Activated CD8-positive, alpha-beta T cell treated with anti-CD3 and anti-CD28 coated beads for 36 hours (primary cell): ENCODE measurements around the gene PCAT7. TPM values are rescaled to one million over a fixed set of nuclear protein-coding genes. Genes with fewer than 3 reads are reported as not detected.

Source experiments
- ATAC-seq: fragments of 200-7000 bp; cut with Tn5 transposase; one replicate; pipeline ENCODE4 v1.10.0; 2021; ENCODE audit warnings: mild to moderate bottlenecking, moderate library complexity
- CTCF ChIA-PET: fragments of 350-600 bp; sonication (Branson Sonifier 250); formaldehyde crosslinking; loops from one replicate; lab custom pipeline; 2021; ENCODE audit warnings: antibody characterized with exemption; lab: Charles Lee
- POLR2A ChIA-PET: fragments of 350-600 bp; sonication (Branson Sonifier 250); formaldehyde crosslinking; loops from one replicate; lab custom pipeline; 2021; ENCODE audit warnings: antibody characterized with exemption; lab: Charles Lee
- DNase-seq: peaks from one replicate; pipeline ENCODE4 v3.0.0-alpha.2; 2020
- H3K27ac Mint-ChIP-seq: one replicate; pipeline ENCODE4 v1.8.0; 2021; ENCODE audit warnings: mild to moderate bottlenecking, mixed read lengths
- H3K27me3 Mint-ChIP-seq: one replicate; pipeline ENCODE4 v1.8.0; 2021; ENCODE audit warnings: mixed read lengths
- H3K36me3 Mint-ChIP-seq: one replicate; pipeline ENCODE4 v1.8.0; 2021; ENCODE audit warnings: low read depth, mixed read lengths
- H3K4me1 Mint-ChIP-seq: one replicate; pipeline ENCODE4 v1.8.0; 2021; ENCODE audit warnings: low read depth, mixed read lengths
- H3K4me3 Mint-ChIP-seq: one replicate; pipeline ENCODE4 v1.8.0; 2021; ENCODE audit warnings: mild to moderate bottlenecking, moderate library complexity, mixed read lengths
- H3K9me3 Mint-ChIP-seq: one replicate; pipeline ENCODE4 v1.8.0; 2021; ENCODE audit warnings: mixed read lengths
- intact Hi-C: fragments of 100-400 bp; cut with micrococcal nuclease; formaldehyde crosslinking; loops from one replicate; pipeline ENCODE4 v1.10.0; 2022
- total RNA-seq, 2 experiments: library from RNA; stranded (reverse); gene quantifications; one replicate each; pipeline ENCODE4 v1.2.3, GENCODE V29; 2021
- TF ChIP-seq, protein P1 (sequence below): fragments of 200-600 bp; IDR thresholded peaks from one replicate; pipeline ENCODE4 v1.8.0; 2022; ENCODE audit warnings: antibody characterized with exemption, mild to moderate bottlenecking

Gene PCAT7
- total RNA-seq, 2 experiments from 2014 or later, result not detected

DNA sequence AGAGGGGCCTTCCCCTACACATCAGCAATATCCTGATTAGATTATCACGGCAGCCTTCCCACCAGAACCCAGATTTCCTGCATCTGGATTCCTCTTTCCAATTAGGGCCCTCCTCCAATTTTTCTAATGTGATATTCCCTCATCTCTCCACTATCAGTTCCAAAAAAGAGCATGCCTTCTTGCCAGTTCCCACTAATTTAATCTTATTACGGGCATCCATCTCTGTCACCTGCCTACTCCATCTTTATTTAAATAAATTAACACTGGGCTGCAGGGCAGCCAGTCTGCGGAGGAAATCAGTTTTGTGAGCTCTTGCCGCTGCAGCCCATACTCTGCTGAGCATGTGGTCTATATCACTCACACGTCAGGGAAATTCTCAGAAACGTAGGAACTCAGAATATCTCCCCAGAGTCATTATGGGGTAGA lies 55.3 kb downstream of the PCAT7 start:
- Mint-ChIP-seq H3K9me3 (no peaks in the 10 kb centered on the region), H3K4me1 (peaks cover 8% of the 10 kb centered on the region), H3K36me3 (no peaks in the 10 kb centered on the region), H3K4me3 (no peak overlapping the region), H3K27ac (no peak overlapping the region), H3K27me3 (peaks cover 7% of the 10 kb centered on the region)
- TF ChIP-seq, protein P1, sequence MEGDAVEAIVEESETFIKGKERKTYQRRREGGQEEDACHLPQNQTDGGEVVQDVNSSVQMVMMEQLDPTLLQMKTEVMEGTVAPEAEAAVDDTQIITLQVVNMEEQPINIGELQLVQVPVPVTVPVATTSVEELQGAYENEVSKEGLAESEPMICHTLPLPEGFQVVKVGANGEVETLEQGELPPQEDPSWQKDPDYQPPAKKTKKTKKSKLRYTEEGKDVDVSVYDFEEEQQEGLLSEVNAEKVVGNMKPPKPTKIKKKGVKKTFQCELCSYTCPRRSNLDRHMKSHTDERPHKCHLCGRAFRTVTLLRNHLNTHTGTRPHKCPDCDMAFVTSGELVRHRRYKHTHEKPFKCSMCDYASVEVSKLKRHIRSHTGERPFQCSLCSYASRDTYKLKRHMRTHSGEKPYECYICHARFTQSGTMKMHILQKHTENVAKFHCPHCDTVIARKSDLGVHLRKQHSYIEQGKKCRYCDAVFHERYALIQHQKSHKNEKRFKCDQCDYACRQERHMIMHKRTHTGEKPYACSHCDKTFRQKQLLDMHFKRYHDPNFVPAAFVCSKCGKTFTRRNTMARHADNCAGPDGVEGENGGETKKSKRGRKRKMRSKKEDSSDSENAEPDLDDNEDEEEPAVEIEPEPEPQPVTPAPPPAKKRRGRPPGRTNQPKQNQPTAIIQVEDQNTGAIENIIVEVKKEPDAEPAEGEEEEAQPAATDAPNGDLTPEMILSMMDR, result no peak
- CTCF ChIA-PET, result no interaction called here
- intact Hi-C loops, result no loop called here
- ATAC-seq (no peak), DNase-seq (no peak)
- POLR2A ChIA-PET, result interaction anchor here (0.9 kb wide), 1 partner anchor 24 kb away, joined by 3 read pairs; no protein-coding TSS in a partner anchor

DNA sequence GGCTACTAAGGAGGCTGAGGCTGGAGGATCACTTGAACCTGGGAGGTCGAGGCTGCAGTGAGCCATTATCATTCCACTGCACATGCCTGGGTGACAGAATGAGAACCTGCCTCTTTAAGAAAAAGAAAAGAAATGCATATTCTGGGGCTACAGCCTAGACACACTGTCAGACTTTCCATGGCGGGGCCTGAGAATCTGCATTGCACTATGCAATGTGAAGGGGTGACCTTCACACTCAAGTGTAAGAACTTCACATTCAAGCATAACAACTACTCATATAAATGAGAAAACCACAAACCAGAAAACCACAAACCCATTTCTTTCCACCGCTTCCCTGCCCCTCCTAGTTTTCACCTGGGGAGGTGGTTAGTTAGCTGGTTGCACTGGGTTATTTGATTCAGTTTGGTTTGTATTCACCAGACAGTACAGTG lies 56.8 kb downstream of the PCAT7 start:
- intact Hi-C loops, result no loop called here
- peaks cover 8% of the 10 kb centered on the region for H3K4me1 Mint-ChIP-seq

DNA sequence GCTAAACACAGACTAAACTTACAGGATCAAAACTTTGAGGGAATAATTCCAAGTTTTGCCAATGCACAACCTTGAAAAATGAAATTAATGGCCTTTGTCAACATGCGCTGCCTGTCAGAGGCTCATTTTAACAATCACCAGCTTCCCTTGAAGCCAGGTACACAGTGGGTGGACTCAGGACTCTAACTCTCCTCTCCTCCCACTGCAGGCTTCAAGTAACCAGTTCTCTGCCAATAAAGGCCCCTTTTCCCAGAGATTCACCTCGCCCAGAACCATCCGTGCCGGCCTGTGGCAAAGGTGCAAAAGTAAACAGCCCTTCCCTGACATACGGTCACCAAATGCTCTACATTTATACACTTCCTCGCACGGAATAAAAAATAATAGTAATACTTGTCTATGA lies 57.2 kb downstream of the PCAT7 start:
- H3K4me1 Mint-ChIP-seq, result peaks cover 8% of the 10 kb centered on the region
- no peak overlapping the region for H3K4me3 Mint-ChIP-seq
- TF ChIP-seq, protein P1, result no peak
- ChIA-PET CTCF (interaction anchor here (0.7 to 1.0 kb wide), 2 partner anchors 11 kb away, joined by 3 to 4 read pairs; no protein-coding TSS in a partner anchor), POLR2A (no interaction called here)
- H3K27ac Mint-ChIP-seq, result no peak overlapping the region
- peaks cover 7% of the 10 kb centered on the region for H3K27me3 Mint-ChIP-seq
- H3K36me3 Mint-ChIP-seq, result no peaks in the 10 kb centered on the region
- ATAC-seq, result peak; percentile 14
- peak; percentile 2 for DNase-seq
- intact Hi-C loops, result no loop called here
- no peaks in the 10 kb centered on the region for H3K9me3 Mint-ChIP-seq

More for the DNA sequence above, 56.8 kb downstream of the PCAT7 start:
- H3K4me3 Mint-ChIP-seq, result peak overlapping the region; percentile 14
- CTCF ChIA-PET, result interaction anchor here (0.7 kb wide), 1 partner anchor 11 kb away, joined by 4 read pairs; no protein-coding TSS in a partner anchor
- no peaks in the 10 kb centered on the region for H3K36me3 Mint-ChIP-seq
- POLR2A ChIA-PET, result no interaction called here
- no peaks in the 10 kb centered on the region for H3K9me3 Mint-ChIP-seq
- peak; percentile 90 for DNase-seq
- no peak overlapping the region for H3K27ac Mint-ChIP-seq
- peak; percentile 90 for ATAC-seq
- peaks cover 7% of the 10 kb centered on the region for H3K27me3 Mint-ChIP-seq
- TF ChIP-seq, protein P1, result no peak

DNA sequence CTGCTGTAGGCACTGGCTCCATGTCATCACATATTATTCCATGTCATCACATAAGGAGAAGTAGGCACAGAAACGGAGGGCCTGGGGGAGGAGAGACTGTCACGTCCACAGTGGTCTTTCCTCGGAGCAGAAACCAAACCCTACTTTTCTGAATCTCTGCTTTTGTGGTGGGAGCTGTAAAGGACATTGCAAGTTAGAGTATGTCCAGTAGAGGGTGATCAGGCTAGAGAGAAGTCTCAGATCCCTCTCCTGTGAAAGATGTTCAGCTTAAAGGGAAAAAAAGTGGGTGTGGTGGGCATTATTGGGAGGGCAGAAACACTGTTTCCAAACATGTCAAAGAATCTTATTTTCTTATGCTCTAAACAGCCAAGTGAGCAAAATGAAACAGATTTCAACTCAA lies 58.1 kb downstream of the PCAT7 start:
- Mint-ChIP-seq H3K9me3 (no peaks in the 10 kb centered on the region), H3K27me3 (peaks cover 7% of the 10 kb centered on the region), H3K4me3 (no peak overlapping the region), H3K36me3 (no peaks in the 10 kb centered on the region), H3K27ac (no peak overlapping the region), H3K4me1 (peaks cover 8% of the 10 kb centered on the region)
- ATAC-seq (no peak), DNase-seq (no peak)
- ChIA-PET CTCF (interaction anchor here (0.6 to 1.0 kb wide), 3 partner anchors 10 to 567 kb away, joined by 3 read pairs; no protein-coding TSS in a partner anchor), POLR2A (interaction anchor here (1.0 kb wide), 1 partner anchor 13 kb away, joined by 3 read pairs; no protein-coding TSS in a partner anchor)
- intact Hi-C loops, result no loop called here
- TF ChIP-seq, protein P1, result no peak

DNA sequence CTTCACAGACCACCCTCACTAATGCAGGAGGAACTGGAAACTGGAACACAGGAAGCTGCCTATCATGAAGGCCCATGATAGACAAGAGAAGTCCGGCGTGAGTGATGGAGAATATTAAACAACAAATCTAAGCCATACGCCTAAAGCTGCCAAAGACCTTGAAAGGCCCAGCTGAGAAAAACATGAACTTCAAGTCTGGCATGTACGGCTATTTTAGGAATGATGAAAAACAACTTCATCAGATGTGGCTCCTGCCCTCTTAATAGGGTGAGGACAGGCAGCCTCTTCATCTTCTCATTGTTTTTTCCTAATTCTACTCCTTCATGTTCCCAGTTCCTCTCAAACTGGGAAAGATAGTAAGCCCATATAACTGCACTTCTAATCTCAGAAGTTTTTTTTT lies 64.1 kb downstream of the PCAT7 start:
- peaks cover 7% of the 10 kb centered on the region for H3K4me1 Mint-ChIP-seq
- no peak overlapping the region for H3K27ac Mint-ChIP-seq
- DNase-seq, result no peak
- H3K36me3 Mint-ChIP-seq, result no peaks in the 10 kb centered on the region
- no peaks in the 10 kb centered on the region for H3K9me3 Mint-ChIP-seq
- H3K27me3 Mint-ChIP-seq, result peaks cover 2% of the 10 kb centered on the region
- TF ChIP-seq, protein P1, result no peak
- POLR2A ChIA-PET, result no interaction called here
- no peak overlapping the region for H3K4me3 Mint-ChIP-seq
- intact Hi-C loops, result no loop called here
- ATAC-seq, result no peak
- CTCF ChIA-PET, result interaction anchor here (1.0 to 1.5 kb wide), 2 partner anchors 62 to 509 kb away, joined by 3 to 5 read pairs; no protein-coding TSS in a partner anchor
